MM.1S (cell line): ENCODE data around the gene KAZALD1.

ENCODE experiments used
- EZH2 ChIP-seq: fragments of 300-600 bp; sonication (generic); optimal IDR thresholded peaks from 2 replicates; pipeline ENCODE3; 2017; ENCODE audit warnings: low read depth, mild to moderate bottlenecking, antibody characterized with exemption, low read length, mixed read lengths
- EZH2phosphoT487 ChIP-seq: fragments of 300-600 bp; sonication (generic); IDR thresholded peaks from 2 replicates; pipeline ENCODE4 v1.6.1; 2018; ENCODE audit warnings: antibody characterized with exemption, low read length
- TF ChIP-seq, protein P1 (sequence below): fragments of 300-600 bp; sonication (generic); IDR thresholded peaks from 2 replicates; pipeline ENCODE4 v1.5.1; 2016; ENCODE audit warnings: antibody characterized with exemption, low read length, mixed read lengths

- TF ChIP-seq, protein P1, sequence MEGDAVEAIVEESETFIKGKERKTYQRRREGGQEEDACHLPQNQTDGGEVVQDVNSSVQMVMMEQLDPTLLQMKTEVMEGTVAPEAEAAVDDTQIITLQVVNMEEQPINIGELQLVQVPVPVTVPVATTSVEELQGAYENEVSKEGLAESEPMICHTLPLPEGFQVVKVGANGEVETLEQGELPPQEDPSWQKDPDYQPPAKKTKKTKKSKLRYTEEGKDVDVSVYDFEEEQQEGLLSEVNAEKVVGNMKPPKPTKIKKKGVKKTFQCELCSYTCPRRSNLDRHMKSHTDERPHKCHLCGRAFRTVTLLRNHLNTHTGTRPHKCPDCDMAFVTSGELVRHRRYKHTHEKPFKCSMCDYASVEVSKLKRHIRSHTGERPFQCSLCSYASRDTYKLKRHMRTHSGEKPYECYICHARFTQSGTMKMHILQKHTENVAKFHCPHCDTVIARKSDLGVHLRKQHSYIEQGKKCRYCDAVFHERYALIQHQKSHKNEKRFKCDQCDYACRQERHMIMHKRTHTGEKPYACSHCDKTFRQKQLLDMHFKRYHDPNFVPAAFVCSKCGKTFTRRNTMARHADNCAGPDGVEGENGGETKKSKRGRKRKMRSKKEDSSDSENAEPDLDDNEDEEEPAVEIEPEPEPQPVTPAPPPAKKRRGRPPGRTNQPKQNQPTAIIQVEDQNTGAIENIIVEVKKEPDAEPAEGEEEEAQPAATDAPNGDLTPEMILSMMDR, result no peak
- TF ChIP-seq EZH2phosphoT487 (no peak), EZH2 (no peak)
Observed at GRCh38 chr10:101061624-101062231, at the start of gene KAZALD1.
